Activated CD4-positive, alpha-beta T cell treated with anti-CD3 and anti-CD28 coated beads for 36 hours (primary cell): ENCODE results near the gene CDKN2C. TPM values are rescaled to one million over a fixed set of nuclear protein-coding genes. Genes with fewer than 3 reads are reported as not detected.

ENCODE experiments used
- ATAC-seq: fragments of 200-7000 bp; cut with Tn5 transposase; one replicate; pipeline ENCODE4 v1.10.0; 2021; ENCODE audit warnings: mild to moderate bottlenecking, moderate library complexity
- CTCF ChIA-PET: fragments of 350-600 bp; sonication (Branson Sonifier 250); formaldehyde crosslinking; loops from one replicate; lab custom pipeline; 2021; ENCODE audit warnings: antibody characterized with exemption; lab: Charles Lee
- POLR2A ChIA-PET: fragments of 350-600 bp; sonication (Branson Sonifier 250); formaldehyde crosslinking; loops from one replicate; lab custom pipeline; 2021; ENCODE audit warnings: antibody characterized with exemption, inconsistent platforms; lab: Charles Lee
- DNase-seq: peaks from one replicate; pipeline ENCODE4 v3.0.0-alpha.2; 2020
- H3K27ac Mint-ChIP-seq: one replicate; pipeline ENCODE4 v1.8.0; 2021; ENCODE audit warnings: mixed read lengths
- H3K27me3 Mint-ChIP-seq: one replicate; pipeline ENCODE4 v1.8.0; 2021; ENCODE audit warnings: mixed read lengths
- H3K36me3 Mint-ChIP-seq: one replicate; pipeline ENCODE4 v1.8.0; 2021; ENCODE audit warnings: low read depth, mixed read lengths
- H3K4me1 Mint-ChIP-seq: one replicate; pipeline ENCODE4 v1.8.0; 2021; ENCODE audit warnings: mixed read lengths
- H3K4me3 Mint-ChIP-seq: one replicate; pipeline ENCODE4 v1.8.0; 2021; ENCODE audit warnings: mild to moderate bottlenecking, moderate library complexity, mixed read lengths
- H3K9me3 Mint-ChIP-seq: one replicate; pipeline ENCODE4 v1.8.0; 2021; ENCODE audit warnings: low read depth, mixed read lengths
- intact Hi-C, 2 experiments: fragments of 100-400 bp; cut with DNase I in 1 of 2; cut with micrococcal nuclease in 1 of 2; formaldehyde crosslinking; loops; one replicate each; pipeline versions ENCODE4 v1.14.2 to v1.15.1; 2022 to 2024; cut with DNase I, micrococcal nuclease
- total RNA-seq, 2 experiments: library from RNA; stranded (reverse); gene quantifications; one replicate each; pipeline ENCODE4 v1.2.3, GENCODE V29; 2021

The CDKN2C gene
- total RNA-seq, 2 experiments from 2014 or later, result 9.2 to 12.0 TPM

- DNase-seq (no peak), ATAC-seq (no peak)
- intact Hi-C loops, result loop anchor here (5.0 kb wide), 6 partner anchors 93 to 1092 kb away; partner anchors contain the start of genes BTF3L4 (in 1 of the 2), EPS15 (in 1 of the 2), OSBPL9 (in 1 of the 2) and RNF11 (in 1 of the 2)
- no peaks in the 10 kb centered on the region for H3K36me3 Mint-ChIP-seq
- H3K4me3 Mint-ChIP-seq, result no peak overlapping the region
- H3K27ac Mint-ChIP-seq, result no peak overlapping the region
- H3K4me1 Mint-ChIP-seq, result peaks cover 11% of the 10 kb centered on the region
- ChIA-PET CTCF (interaction anchor here (1.1 to 1.8 kb wide), 2 partner anchors 12 to 35 kb away, joined by 3 to 6 read pairs; no protein-coding TSS in a partner anchor), POLR2A (no interaction called here)
- H3K27me3 Mint-ChIP-seq, result no peaks in the 10 kb centered on the region
- H3K9me3 Mint-ChIP-seq, result no peaks in the 10 kb centered on the region
These were observed 5.2 kb upstream of the CDKN2C start for GRCh38 chr1:50964863-50965262.

DNA sequence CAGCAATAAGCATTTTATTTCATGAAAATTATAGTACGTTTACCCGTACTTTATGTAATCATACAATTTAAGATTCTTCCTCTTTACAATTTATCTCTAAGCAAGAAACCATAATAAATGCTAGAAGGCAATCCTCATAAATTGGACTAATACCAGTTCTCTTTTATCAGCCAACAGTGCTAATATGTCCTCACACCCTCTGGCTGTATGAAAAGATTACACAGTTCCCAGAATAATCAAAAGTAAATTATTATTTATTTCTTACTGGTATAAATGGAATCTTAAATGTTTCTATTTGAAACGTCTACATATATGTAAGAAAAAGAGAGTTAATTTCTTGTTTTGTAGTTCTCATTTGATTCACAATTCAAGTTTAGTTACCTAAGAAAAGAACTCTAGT lies 3.1 kb upstream of the CDKN2C start:
- ATAC-seq (no peak), DNase-seq (no peak)
- CTCF ChIA-PET, result interaction anchor here (0.6 to 1.8 kb wide), 2 partner anchors 10 to 37 kb away, joined by 4 to 6 read pairs; no protein-coding TSS in a partner anchor
- H3K27me3 Mint-ChIP-seq, result peaks cover 4% of the 10 kb centered on the region
- H3K27ac Mint-ChIP-seq, result no peak overlapping the region
- intact Hi-C loops, result loop anchor here (5.0 kb wide), 6 partner anchors 95 to 1090 kb away; partner anchors contain the start of genes BTF3L4 (in 1 of the 2), EPS15 (in 1 of the 2), OSBPL9 (in 1 of the 2) and RNF11 (in 1 of the 2)
- H3K9me3 Mint-ChIP-seq, result no peaks in the 10 kb centered on the region
- H3K36me3 Mint-ChIP-seq, result no peaks in the 10 kb centered on the region
- POLR2A ChIA-PET, result no interaction called here
- H3K4me1 Mint-ChIP-seq, result peaks cover 23% of the 10 kb centered on the region
- H3K4me3 Mint-ChIP-seq, result no peak overlapping the region

DNA sequence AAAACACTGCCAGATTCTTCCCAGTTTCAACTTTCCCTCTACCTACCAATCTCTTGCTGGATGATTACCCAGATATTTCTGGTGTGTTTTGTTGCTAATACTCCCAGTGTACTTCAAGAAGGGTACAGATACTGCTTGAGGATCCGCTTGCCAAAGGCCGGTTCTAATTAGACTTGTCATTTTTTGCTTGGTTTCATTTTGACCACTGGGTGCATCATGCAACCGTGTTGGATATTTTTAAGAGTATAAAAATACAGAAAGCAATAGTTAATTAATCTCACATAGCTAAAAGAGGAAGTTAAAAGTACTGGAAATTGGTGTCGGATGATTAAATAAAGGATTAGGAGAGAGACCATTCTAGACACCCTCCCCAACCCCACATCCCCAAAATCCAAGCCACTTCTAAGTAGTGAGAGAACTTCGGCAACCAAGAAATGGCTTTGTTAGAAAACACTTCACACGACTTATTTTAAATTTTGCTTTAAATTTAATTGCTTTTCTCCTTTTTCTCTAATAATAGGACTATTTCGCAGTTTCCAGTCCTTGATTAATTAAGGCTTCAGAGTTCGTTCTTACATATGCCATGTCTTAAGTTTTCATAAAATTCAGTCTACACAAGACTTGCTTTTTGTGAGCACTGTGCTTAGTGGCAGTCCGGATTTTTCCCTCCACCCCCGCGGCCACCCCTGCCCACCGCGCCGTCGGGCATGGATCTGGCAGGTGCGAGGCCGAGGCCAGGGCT lies 2.5 kb upstream of the CDKN2C start:
- no peak overlapping the region for H3K27ac Mint-ChIP-seq
- ChIA-PET POLR2A (interaction anchor here (0.5 to 2.1 kb wide), 2 partner anchors 10 to 205 kb away, joined by 6 to 8 read pairs; no protein-coding TSS in a partner anchor), CTCF (interaction anchor here (0.6 to 3.8 kb wide), 3 partner anchors 7 to 11 kb away, joined by 4 to 21 read pairs (median 18); partner anchors contain the start of gene FAF1)

DNA sequence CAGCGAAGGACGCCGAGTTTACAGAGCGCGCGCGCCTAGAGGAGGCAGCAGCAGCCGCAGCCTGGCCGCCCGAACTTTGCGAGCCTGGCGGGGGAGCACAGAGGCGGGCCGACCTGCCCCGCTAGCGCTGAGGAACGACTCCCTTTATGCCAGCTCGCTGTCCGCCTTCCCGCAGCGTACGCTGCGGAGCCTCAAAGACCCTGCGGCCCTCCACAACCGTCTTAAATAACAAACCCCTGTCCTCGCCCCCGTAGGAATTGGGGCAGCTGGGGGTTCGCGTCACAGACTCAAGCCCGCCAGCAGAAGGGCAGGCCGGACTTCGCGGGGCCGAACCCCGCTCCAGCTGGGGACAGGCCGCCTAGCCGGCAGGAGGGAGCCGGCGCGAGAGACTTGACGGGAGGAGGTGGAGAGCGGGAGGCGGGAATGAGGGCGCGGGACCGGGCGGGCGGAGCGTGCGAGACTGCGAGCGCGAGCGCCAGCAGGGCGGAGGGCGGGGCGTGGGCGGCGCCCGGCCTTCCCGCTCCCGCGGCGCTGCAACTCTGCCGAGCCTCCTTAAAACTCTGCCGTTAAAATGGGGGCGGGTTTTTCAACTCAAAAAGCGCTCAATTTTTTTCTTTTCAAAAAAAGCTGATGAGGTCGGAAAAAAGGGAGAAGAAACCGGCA lies 1.8 kb upstream of the CDKN2C start:
- Mint-ChIP-seq H3K9me3 (no peaks in the 10 kb centered on the region), H3K36me3 (no peaks in the 10 kb centered on the region), H3K27ac (peak overlapping the region; percentile 84), H3K4me3 (peak overlapping the region; percentile 93), H3K27me3 (peaks cover 4% of the 10 kb centered on the region), H3K4me1 (peaks cover 25% of the 10 kb centered on the region)
- intact Hi-C loops, result loop anchor here (1.0 to 5.0 kb wide), 10 partner anchors 8 to 1089 kb away; partner anchors contain the start of genes FAF1 (in 2 of the 2), RNF11 (in 2 of the 2), BTF3L4 (in 1 of the 2) and EPS15 (in 1 of the 2)
- POLR2A ChIA-PET, result interaction anchor here (0.5 to 2.1 kb wide), 3 partner anchors 8 to 204 kb away, joined by 3 to 8 read pairs (median 6); no protein-coding TSS in a partner anchor
- DNase-seq (peak; percentile 88), ATAC-seq (peak; percentile 83)
- CTCF ChIA-PET, result interaction anchor here (0.6 to 3.8 kb wide), 4 partner anchors 8 to 83 kb away, joined by 3 to 21 read pairs (median 10); partner anchors contain the start of gene FAF1

More for the DNA sequence above, 2.5 kb upstream of the CDKN2C start:
- H3K9me3 Mint-ChIP-seq, result no peaks in the 10 kb centered on the region
- H3K4me1 Mint-ChIP-seq, result peaks cover 25% of the 10 kb centered on the region
- intact Hi-C loops, result loop anchor here (1.0 to 5.0 kb wide), 10 partner anchors 7 to 1090 kb away; partner anchors contain the start of genes FAF1 (in 2 of the 2), RNF11 (in 2 of the 2), BTF3L4 (in 1 of the 2) and EPS15 (in 1 of the 2)
- ATAC-seq (no peak), DNase-seq (no peak)
- peaks cover 4% of the 10 kb centered on the region for H3K27me3 Mint-ChIP-seq
- H3K4me3 Mint-ChIP-seq, result peak overlapping the region; percentile 93
- no peaks in the 10 kb centered on the region for H3K36me3 Mint-ChIP-seq

GRCh38 chr1:50968821-50969610 lies 1.0 kb upstream of the CDKN2C start:
- peak overlapping the region; percentile 84 for H3K27ac Mint-ChIP-seq

DNA sequence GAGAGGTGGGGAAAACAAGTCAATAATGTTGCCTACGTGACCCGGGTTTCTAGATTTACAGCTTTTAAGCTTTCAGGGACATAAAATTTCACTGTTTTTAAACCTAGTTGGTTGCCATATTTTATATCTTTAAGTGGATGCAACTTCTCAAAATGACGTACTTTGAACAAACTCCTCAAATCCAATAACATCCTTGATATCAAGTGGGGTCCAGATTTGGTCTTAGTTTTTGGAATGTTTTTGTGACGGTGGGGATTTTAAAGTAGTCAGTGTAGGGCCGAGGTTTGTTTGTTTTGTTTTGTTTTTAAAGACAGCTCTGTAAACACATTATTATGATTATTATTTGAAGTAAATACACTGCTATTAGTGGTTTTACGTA lies 453 bp downstream of the CDKN2C start:
- no peaks in the 10 kb centered on the region for H3K9me3 Mint-ChIP-seq
- DNase-seq (no peak), ATAC-seq (no peak)
- peaks cover 25% of the 10 kb centered on the region for H3K4me1 Mint-ChIP-seq
- intact Hi-C loops, result loop anchor here (2.0 to 10.0 kb wide), 4 partner anchors 42 to 1167 kb away; no protein-coding TSS in a partner anchor
- peaks cover 10% of the 10 kb centered on the region for H3K36me3 Mint-ChIP-seq
- peak overlapping the region; percentile 93 for H3K4me3 Mint-ChIP-seq
- H3K27ac Mint-ChIP-seq, result peak overlapping the region; percentile 26
- ChIA-PET CTCF (interaction anchor here (0.8 to 3.8 kb wide), 6 partner anchors 8 to 196 kb away, joined by 3 to 21 read pairs (median 3); partner anchors contain the start of gene FAF1), POLR2A (interaction anchor here (0.8 to 1.1 kb wide), 2 partner anchors 10 to 255 kb away, joined by 3 to 4 read pairs; partner anchors contain the start of gene FAF1)
- H3K27me3 Mint-ChIP-seq, result peaks cover 21% of the 10 kb centered on the region

More at GRCh38 chr1:50968821-50969610, 1.0 kb upstream of the CDKN2C start:
- peaks cover 25% of the 10 kb centered on the region for H3K4me1 Mint-ChIP-seq
- H3K27me3 Mint-ChIP-seq, result peaks cover 11% of the 10 kb centered on the region
- DNase-seq (peak; percentile 66), ATAC-seq (peak; percentile 25)
- H3K9me3 Mint-ChIP-seq, result no peaks in the 10 kb centered on the region
- intact Hi-C loops, result loop anchor here (1.0 to 5.0 kb wide), 11 partner anchors 7 to 1088 kb away; partner anchors contain the start of genes FAF1 (in 2 of the 2), RNF11 (in 2 of the 2), BTF3L4 (in 1 of the 2) and EPS15 (in 1 of the 2)
- ChIA-PET CTCF (interaction anchor here (0.6 to 3.8 kb wide), 5 partner anchors 9 to 96 kb away, joined by 3 to 21 read pairs (median 3); partner anchors contain the start of gene FAF1), POLR2A (interaction anchor here (1.0 to 2.1 kb wide), 3 partner anchors 9 kb away, joined by 3 to 6 read pairs (median 4); partner anchors contain the start of gene FAF1)
- peaks cover 3% of the 10 kb centered on the region for H3K36me3 Mint-ChIP-seq
- peak overlapping the region; percentile 93 for H3K4me3 Mint-ChIP-seq

DNA sequence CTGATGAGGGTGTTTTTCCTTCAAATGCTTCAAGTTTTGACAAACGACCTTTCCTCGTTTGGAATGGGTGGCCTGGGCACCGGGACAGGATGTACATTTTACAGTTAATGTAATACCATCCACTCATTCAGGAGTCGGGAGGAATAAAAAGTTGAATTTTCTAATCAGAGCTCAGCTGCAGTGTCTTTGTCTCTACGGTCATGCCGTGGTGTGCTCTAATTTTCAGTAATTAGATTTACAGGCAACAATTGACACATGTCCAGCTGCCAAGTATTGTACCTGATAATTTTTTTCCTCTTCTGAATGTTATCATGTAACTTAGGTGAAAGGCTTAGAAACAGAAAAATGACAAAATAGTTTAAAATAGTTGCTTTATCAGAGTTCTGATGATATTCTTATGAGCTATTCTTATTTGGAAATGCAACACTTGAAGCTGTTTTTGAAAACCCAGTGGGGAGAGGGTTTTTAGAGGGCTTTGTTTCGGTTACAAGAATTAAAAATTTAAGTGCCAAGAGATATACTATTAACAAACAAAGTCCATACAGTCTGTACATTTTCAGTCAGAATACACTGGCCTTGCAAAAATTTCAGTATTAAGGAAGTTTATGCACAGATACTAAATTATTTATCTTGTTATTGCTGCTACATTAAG lies 1.0 kb downstream of the CDKN2C start:
- peaks cover 23% of the 10 kb centered on the region for H3K27me3 Mint-ChIP-seq
- ATAC-seq (no peak), DNase-seq (no peak)
- H3K4me3 Mint-ChIP-seq, result peak overlapping the region; percentile 93
- POLR2A ChIA-PET, result interaction anchor here (0.8 kb wide), 1 partner anchor 255 kb away, joined by 3 read pairs; no protein-coding TSS in a partner anchor
- intact Hi-C loops, result loop anchor here (2.0 to 10.0 kb wide), 4 partner anchors 42 to 1166 kb away; no protein-coding TSS in a partner anchor
- H3K9me3 Mint-ChIP-seq, result no peaks in the 10 kb centered on the region
- H3K36me3 Mint-ChIP-seq, result peaks cover 10% of the 10 kb centered on the region
- H3K4me1 Mint-ChIP-seq, result peaks cover 26% of the 10 kb centered on the region
- H3K27ac Mint-ChIP-seq, result no peak overlapping the region
- CTCF ChIA-PET, result interaction anchor here (0.8 to 3.8 kb wide), 5 partner anchors 7 to 197 kb away, joined by 3 to 21 read pairs (median 3); partner anchors contain the start of gene FAF1

DNA sequence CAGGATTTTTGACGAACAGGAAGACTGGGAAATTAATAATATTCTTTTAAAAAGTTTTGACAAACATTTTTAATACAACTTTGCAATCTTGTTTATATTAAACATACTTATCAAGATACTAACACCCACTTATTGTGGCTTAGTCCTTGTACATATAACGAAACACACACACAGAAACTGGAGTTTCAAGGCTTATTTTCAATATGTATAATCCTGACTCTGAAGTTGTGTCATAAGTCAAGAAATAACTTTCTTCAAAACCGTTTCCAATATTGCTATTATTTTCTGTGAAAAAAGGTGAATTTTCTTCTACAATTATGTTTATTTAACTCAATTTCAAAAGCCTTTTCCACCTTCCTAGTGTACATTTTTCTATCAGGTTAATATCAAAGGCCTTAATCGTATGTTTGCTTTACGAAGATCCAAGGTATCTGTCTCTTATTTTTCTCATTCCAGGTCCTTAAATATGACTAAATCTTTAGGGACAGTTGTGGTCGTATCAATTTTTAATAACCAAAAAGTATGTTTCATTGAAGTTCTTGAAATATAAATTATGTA lies 1.8 kb downstream of the CDKN2C start:
- Mint-ChIP-seq H3K9me3 (no peaks in the 10 kb centered on the region), H3K36me3 (peaks cover 10% of the 10 kb centered on the region), H3K27me3 (peaks cover 30% of the 10 kb centered on the region), H3K4me1 (peaks cover 34% of the 10 kb centered on the region), H3K27ac (no peak overlapping the region), H3K4me3 (no peak overlapping the region)
- no peak for ATAC-seq
- CTCF ChIA-PET, result interaction anchor here (1.6 to 1.9 kb wide), 2 partner anchors 11 kb away, joined by 8 read pairs; partner anchors contain the start of gene FAF1
- intact Hi-C loops, result loop anchor here (2.0 to 10.0 kb wide), 4 partner anchors 43 to 1165 kb away; no protein-coding TSS in a partner anchor
- DNase-seq, result no peak
- POLR2A ChIA-PET, result no interaction called here

DNA sequence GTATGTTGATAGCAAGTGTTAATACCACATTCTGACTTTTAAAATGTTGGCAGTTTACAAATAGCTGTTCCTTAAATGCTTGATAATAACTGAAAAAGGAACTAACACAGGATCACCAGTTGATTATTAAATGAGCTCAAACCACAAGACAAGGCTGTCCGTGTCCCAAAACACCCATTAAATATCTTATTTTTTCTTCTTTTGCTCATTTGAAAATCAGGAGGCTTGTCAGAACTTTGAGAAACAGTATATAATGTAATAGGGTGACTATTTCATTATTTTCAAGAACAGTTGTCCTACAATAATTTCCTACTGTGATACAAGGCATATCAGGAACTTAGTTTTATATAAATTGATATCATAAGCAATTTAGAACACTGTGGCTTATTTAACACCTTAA lies 2.7 kb downstream of the CDKN2C start:
- H3K36me3 Mint-ChIP-seq, result peaks cover 10% of the 10 kb centered on the region
- ATAC-seq, result no peak

More for the DNA sequence above, 2.7 kb downstream of the CDKN2C start:
- Mint-ChIP-seq H3K9me3 (no peaks in the 10 kb centered on the region), H3K27ac (no peak overlapping the region), H3K4me3 (no peak overlapping the region), H3K4me1 (peaks cover 31% of the 10 kb centered on the region), H3K27me3 (peaks cover 30% of the 10 kb centered on the region)
- DNase-seq, result no peak
- intact Hi-C loops, result loop anchor here (5.0 to 10.0 kb wide), 3 partner anchors 98 to 1165 kb away; no protein-coding TSS in a partner anchor
- POLR2A ChIA-PET, result interaction anchor here (0.7 kb wide), 1 partner anchor 310 kb away, joined by 4 read pairs; no protein-coding TSS in a partner anchor
- CTCF ChIA-PET, result interaction anchor here (0.6 to 1.6 kb wide), 2 partner anchors 12 to 657 kb away, joined by 4 to 8 read pairs; partner anchors contain the start of gene FAF1
